ENCODE data around the gene ITGB3. TPM values are rescaled to one million over a fixed set of nuclear protein-coding genes. Genes with fewer than 3 reads are reported as not detected.
"Not testable (repeated sequence)": the region's sequence is repeated elsewhere in the genome, so short reads cannot be mapped to it uniquely, and the experiment has no call there.

Gene ITGB3
- total RNA-seq, 4 donors from 2014 or later = 0.76 to 6.6 (median 4.6) TPM

GRCh38 chr17:47212458-47212857, 41.2 kb upstream of the ITGB3 start:
- no peaks in the 10 kb centered on the region for H3K36me3 ChIP-seq
- H3K27ac ChIP-seq = no peak overlapping the region
- no peaks in the 10 kb centered on the region for H3K9me3 ChIP-seq
- H3K4me3 ChIP-seq = no peak overlapping the region
- no peaks in the 10 kb centered on the region for H3K27me3 ChIP-seq
- WGBS = 73% methylated on average over 2 of the region's 2 CpGs
- TF ChIP-seq POLR2A (IDR thresholded peaks at IDR 0.05) = no peak
- no peak for TF ChIP-seq EP300 (IDR thresholded peaks at IDR 0.05)
- TF ChIP-seq POLR2AphosphoS5 (IDR thresholded peaks at IDR 0.05) = no peak
- peak in 1 of 2 donors; percentile 45 for DNase-seq (ENCODE audit: low spot score in 2 of 2)
- H3K4me1 ChIP-seq = no peaks in the 10 kb centered on the region

- 83% methylated on average over 4 of the region's 4 CpGs for WGBS
- no peak overlapping the region for H3K4me3 ChIP-seq
Measured at GRCh38 chr17:47213540-47213939, 40.1 kb upstream of the ITGB3 start.

GRCh38 chr17:47214931-47215330, 38.7 kb upstream of the ITGB3 start:
- H3K27me3 ChIP-seq = no peaks in the 10 kb centered on the region
- H3K4me1 ChIP-seq = no peaks in the 10 kb centered on the region
- no peak for TF ChIP-seq POLR2A (IDR thresholded peaks at IDR 0.05)
- TF ChIP-seq EP300 (IDR thresholded peaks at IDR 0.05) = no peak
- TF ChIP-seq CTCF (IDR thresholded peaks at IDR 0.05) = no peak
- TF ChIP-seq POLR2AphosphoS5 (IDR thresholded peaks at IDR 0.05) = no peak
- H3K9me3 ChIP-seq = no peaks in the 10 kb centered on the region
- no peak overlapping the region for H3K27ac ChIP-seq
- 93% methylated on average over 3 of the region's 3 CpGs for whole genome bisulfite sequencing
- H3K4me3 ChIP-seq = no peak overlapping the region
- DNase-seq (ENCODE audit: low spot score in 2 of 2) = no peak
- H3K36me3 ChIP-seq = no peaks in the 10 kb centered on the region

More at GRCh38 chr17:47213540-47213939, 40.1 kb upstream of the ITGB3 start:
- H3K27ac ChIP-seq = no peak overlapping the region
- H3K4me1 ChIP-seq = no peaks in the 10 kb centered on the region
- H3K27me3 ChIP-seq = no peaks in the 10 kb centered on the region
- H3K36me3 ChIP-seq = no peaks in the 10 kb centered on the region
- TF ChIP-seq POLR2AphosphoS5 (IDR thresholded peaks at IDR 0.05) = no peak
- TF ChIP-seq CTCF (IDR thresholded peaks at IDR 0.05) = no peak
- TF ChIP-seq POLR2A (IDR thresholded peaks at IDR 0.05) = no peak
- no peak for TF ChIP-seq EP300 (IDR thresholded peaks at IDR 0.05)
- no peaks in the 10 kb centered on the region for H3K9me3 ChIP-seq
- DNase-seq (ENCODE audit: low spot score in 2 of 2) = peak in 1 of 2 donors; percentile 38

GRCh38 chr17:47216821-47217220, 36.8 kb upstream of the ITGB3 start:
- not testable (repeated sequence) for H3K36me3 ChIP-seq; DNase-seq (ENCODE audit: low spot score in 2 of 2)
- WGBS = 94% methylated on average over 4 of the region's 4 CpGs

GRCh38 chr17:47217279-47217678, 36.3 kb upstream of the ITGB3 start:
- H3K4me3 ChIP-seq; H3K27ac ChIP-seq; H3K4me1 ChIP-seq; DNase-seq (ENCODE audit: low spot score in 2 of 2); H3K9me3 ChIP-seq; H3K27me3 ChIP-seq; H3K36me3 ChIP-seq: not testable (repeated sequence)
- 88% methylated on average over 2 of the region's 2 CpGs for WGBS

More at GRCh38 chr17:47216821-47217220, 36.8 kb upstream of the ITGB3 start:
- H3K4me1 ChIP-seq, H3K9me3 ChIP-seq, H3K27me3 ChIP-seq, H3K27ac ChIP-seq, H3K4me3 ChIP-seq: not testable (repeated sequence)

GRCh38 chr17:47218896-47219430, 34.7 kb upstream of the ITGB3 start:
- H3K27me3 ChIP-seq = no peaks in the 10 kb centered on the region
- H3K4me3 ChIP-seq = no peak overlapping the region
- 76% methylated on average over 4 of the region's 6 CpGs for WGBS
- H3K27ac ChIP-seq = no peak overlapping the region
- no peak for DNase-seq (ENCODE audit: low spot score in 2 of 2)
- TF ChIP-seq POLR2AphosphoS5 (IDR thresholded peaks at IDR 0.05) = no peak
- no peak for TF ChIP-seq EP300 (IDR thresholded peaks at IDR 0.05)
- no peak for TF ChIP-seq CTCF (IDR thresholded peaks at IDR 0.05)
- TF ChIP-seq POLR2A (IDR thresholded peaks at IDR 0.05) = no peak
- no peaks in the 10 kb centered on the region for H3K36me3 ChIP-seq
- H3K4me1 ChIP-seq = no peaks in the 10 kb centered on the region
- no peaks in the 10 kb centered on the region for H3K9me3 ChIP-seq
